ENCODE measurements around the gene SRRM3. TPM values are rescaled to one million over a fixed set of nuclear protein-coding genes. Genes with fewer than 3 reads are reported as not detected.
"Not testable (repeated sequence)": the region's sequence is repeated elsewhere in the genome, so short reads cannot be mapped to it uniquely, and the experiment has no call there.

The SRRM3 gene
- total RNA-seq, 1 donor from 2014 or later, result 0.09 TPM

- Mint-ChIP-seq H3K27ac (no peak overlapping the region), H3K36me3 (ENCODE audit: low read depth) (no peaks in the 10 kb centered on the region), H3K4me3 (no peak overlapping the region), H3K4me1 (peaks cover 6% of the 10 kb centered on the region), H3K9me3 (no peaks in the 10 kb centered on the region), H3K27me3 (no peaks in the 10 kb centered on the region)
- no peak for DNase-seq
- intact Hi-C loops (cut with micrococcal nuclease), result no loop called here
Measured at GRCh38 chr7:76173566-76174205, 28.0 kb upstream of the SRRM3 start.

- intact Hi-C loops (cut with micrococcal nuclease); H3K4me1 Mint-ChIP-seq; H3K27ac Mint-ChIP-seq; H3K27me3 Mint-ChIP-seq; H3K36me3 Mint-ChIP-seq (ENCODE audit: low read depth); H3K9me3 Mint-ChIP-seq; DNase-seq; H3K4me3 Mint-ChIP-seq: not testable (repeated sequence)
Measured at GRCh38 chr7:76176951-76177350, 24.7 kb upstream of the SRRM3 start.

- DNase-seq, result no peak
- Mint-ChIP-seq H3K36me3 (ENCODE audit: low read depth) (no peaks in the 10 kb centered on the region), H3K4me3 (no peak overlapping the region), H3K27ac (no peak overlapping the region), H3K9me3 (no peaks in the 10 kb centered on the region), H3K4me1 (peaks cover 3% of the 10 kb centered on the region), H3K27me3 (no peaks in the 10 kb centered on the region)
- intact Hi-C loops (cut with micrococcal nuclease), result no loop called here
Measured at GRCh38 chr7:76179686-76180085, 22.0 kb upstream of the SRRM3 start.

GRCh38 chr7:76182225-76182960 is 19.3 kb upstream of the SRRM3 start:
- Mint-ChIP-seq H3K9me3 (no peaks in the 10 kb centered on the region), H3K27me3 (no peaks in the 10 kb centered on the region), H3K36me3 (ENCODE audit: low read depth) (no peaks in the 10 kb centered on the region), H3K4me1 (peaks cover 3% of the 10 kb centered on the region), H3K27ac (no peak overlapping the region), H3K4me3 (no peak overlapping the region)
- DNase-seq, result no peak
- intact Hi-C loops (cut with micrococcal nuclease), result no loop called here

- DNase-seq, result no peak
- Mint-ChIP-seq H3K27me3 (no peaks in the 10 kb centered on the region), H3K9me3 (no peaks in the 10 kb centered on the region), H3K27ac (no peak overlapping the region), H3K4me3 (no peak overlapping the region), H3K4me1 (no peaks in the 10 kb centered on the region), H3K36me3 (ENCODE audit: low read depth) (no peaks in the 10 kb centered on the region)
- intact Hi-C loops (cut with micrococcal nuclease), result no loop called here
Measured at GRCh38 chr7:76185187-76185896, 16.4 kb upstream of the SRRM3 start.

GRCh38 chr7:76187272-76187671 is 14.4 kb upstream of the SRRM3 start:
- Mint-ChIP-seq H3K4me1 (no peaks in the 10 kb centered on the region), H3K27me3 (no peaks in the 10 kb centered on the region), H3K9me3 (no peaks in the 10 kb centered on the region), H3K27ac (no peak overlapping the region), H3K4me3 (no peak overlapping the region), H3K36me3 (ENCODE audit: low read depth) (no peaks in the 10 kb centered on the region)
- intact Hi-C loops (cut with micrococcal nuclease), result no loop called here
- no peak for DNase-seq

- H3K9me3 Mint-ChIP-seq, result no peaks in the 10 kb centered on the region
- no peaks in the 10 kb centered on the region for H3K4me1 Mint-ChIP-seq
- no peak overlapping the region for H3K27ac Mint-ChIP-seq
Measured at GRCh38 chr7:76189276-76189675, 12.4 kb upstream of the SRRM3 start.

GRCh38 chr7:76191783-76192240 is 9.9 kb upstream of the SRRM3 start:
- Mint-ChIP-seq H3K4me3 (no peak overlapping the region), H3K27me3 (no peaks in the 10 kb centered on the region), H3K4me1 (no peaks in the 10 kb centered on the region), H3K27ac (no peak overlapping the region), H3K9me3 (no peaks in the 10 kb centered on the region), H3K36me3 (ENCODE audit: low read depth) (no peaks in the 10 kb centered on the region)
- intact Hi-C loops (cut with micrococcal nuclease), result no loop called here
- DNase-seq, result no peak

More at GRCh38 chr7:76189276-76189675, 12.4 kb upstream of the SRRM3 start:
- no peaks in the 10 kb centered on the region for H3K27me3 Mint-ChIP-seq
- intact Hi-C loops (cut with micrococcal nuclease), result no loop called here
- H3K4me3 Mint-ChIP-seq, result no peak overlapping the region
- no peak for DNase-seq
- H3K36me3 Mint-ChIP-seq (ENCODE audit: low read depth), result no peaks in the 10 kb centered on the region

- Mint-ChIP-seq H3K27me3 (no peaks in the 10 kb centered on the region), H3K4me1 (no peaks in the 10 kb centered on the region)
- intact Hi-C loops (cut with micrococcal nuclease), result no loop called here
Measured at GRCh38 chr7:76193466-76193865, 8.2 kb upstream of the SRRM3 start.

GRCh38 chr7:76193883-76194282 is 7.8 kb upstream of the SRRM3 start:
- H3K27me3 Mint-ChIP-seq, result no peaks in the 10 kb centered on the region
- no peaks in the 10 kb centered on the region for H3K9me3 Mint-ChIP-seq
- no peak for DNase-seq
- H3K27ac Mint-ChIP-seq, result no peak overlapping the region
- intact Hi-C loops (cut with micrococcal nuclease), result no loop called here
- H3K4me1 Mint-ChIP-seq, result no peaks in the 10 kb centered on the region
- H3K4me3 Mint-ChIP-seq, result no peak overlapping the region
- H3K36me3 Mint-ChIP-seq (ENCODE audit: low read depth), result no peaks in the 10 kb centered on the region

More at GRCh38 chr7:76193466-76193865, 8.2 kb upstream of the SRRM3 start:
- Mint-ChIP-seq H3K36me3 (ENCODE audit: low read depth) (no peaks in the 10 kb centered on the region), H3K27ac (no peak overlapping the region), H3K4me3 (no peak overlapping the region), H3K9me3 (no peaks in the 10 kb centered on the region)
- no peak for DNase-seq

GRCh38 chr7:76196786-76197185 is 4.9 kb upstream of the SRRM3 start:
- intact Hi-C loops (cut with micrococcal nuclease), result no loop called here
- Mint-ChIP-seq H3K4me3 (no peak overlapping the region), H3K4me1 (no peaks in the 10 kb centered on the region), H3K27ac (no peak overlapping the region), H3K36me3 (ENCODE audit: low read depth) (no peaks in the 10 kb centered on the region), H3K9me3 (no peaks in the 10 kb centered on the region), H3K27me3 (peaks cover 2% of the 10 kb centered on the region)
- DNase-seq, result no peak

GRCh38 chr7:76198202-76198601 is 3.5 kb upstream of the SRRM3 start:
- Mint-ChIP-seq H3K4me1 (no peaks in the 10 kb centered on the region), H3K27me3 (peaks cover 2% of the 10 kb centered on the region), H3K4me3 (no peak overlapping the region), H3K27ac (no peak overlapping the region), H3K36me3 (ENCODE audit: low read depth) (no peaks in the 10 kb centered on the region), H3K9me3 (no peaks in the 10 kb centered on the region)
- intact Hi-C loops (cut with micrococcal nuclease), result no loop called here
- no peak for DNase-seq

- DNase-seq, result no peak
- H3K27me3 Mint-ChIP-seq, result peaks cover 5% of the 10 kb centered on the region
- no peaks in the 10 kb centered on the region for H3K4me1 Mint-ChIP-seq
- no peaks in the 10 kb centered on the region for H3K36me3 Mint-ChIP-seq (ENCODE audit: low read depth)
- intact Hi-C loops (cut with micrococcal nuclease), result no loop called here
- no peak overlapping the region for H3K4me3 Mint-ChIP-seq
- no peaks in the 10 kb centered on the region for H3K9me3 Mint-ChIP-seq
- H3K27ac Mint-ChIP-seq, result no peak overlapping the region
Measured at GRCh38 chr7:76202666-76203030, 952 bp downstream of the SRRM3 start.

- Mint-ChIP-seq H3K27ac (no peak overlapping the region), H3K9me3 (no peaks in the 10 kb centered on the region), H3K27me3 (peaks cover 5% of the 10 kb centered on the region), H3K36me3 (ENCODE audit: low read depth) (no peaks in the 10 kb centered on the region), H3K4me1 (no peaks in the 10 kb centered on the region), H3K4me3 (no peak overlapping the region)
- intact Hi-C loops (cut with micrococcal nuclease), result no loop called here
- DNase-seq, result no peak
Measured at GRCh38 chr7:76204147-76204546, 2.5 kb downstream of the SRRM3 start.

All from activated CD4-positive, alpha-beta T cell treated with anti-CD3 and anti-CD28 coated beads, Interleukin-2, amount 10 ng/mL, durations not matched to agents 24 days and 14 days (primary cell).